Cerebellar cortex (tissue), 1 donor: ENCODE measurements around the gene SKP2.
"Not testable (repeated sequence)": the region's sequence is repeated elsewhere in the genome, so short reads cannot be mapped to it uniquely, and the experiment has no call there.

Source experiments
- DNase-seq: peaks from one replicate; pipeline ENCODE4 v3.0.0-alpha.2; 2015; ENCODE audit warnings: low spot score

SKP2 gene

GRCh38 chr5:36156619-36157018 lies 4.7 kb downstream of the SKP2 start:
- no peak for DNase-seq

GRCh38 chr5:36158144-36158543 lies 6.2 kb downstream of the SKP2 start:
- DNase-seq: no peak

- no peak for DNase-seq
These were observed 8.7 kb downstream of the SKP2 start for GRCh38 chr5:36160617-36161016.

- no peak for DNase-seq
These were observed 9.4 kb downstream of the SKP2 start for GRCh38 chr5:36161361-36161760.

- no peak for DNase-seq
These were observed 11.0 kb downstream of the SKP2 start for GRCh38 chr5:36162810-36163486.

- no peak for DNase-seq
These were observed 12.6 kb downstream of the SKP2 start for GRCh38 chr5:36164461-36164860.

GRCh38 chr5:36168737-36169136 lies 16.8 kb downstream of the SKP2 start:
- DNase-seq: no peak

GRCh38 chr5:36170832-36171424 lies 19.0 kb downstream of the SKP2 start:
- no peak for DNase-seq

GRCh38 chr5:36172599-36172998 lies 20.7 kb downstream of the SKP2 start:
- DNase-seq: no peak

GRCh38 chr5:36173426-36173825 lies 21.5 kb downstream of the SKP2 start:
- DNase-seq: no peak

- DNase-seq: no peak
These were observed 22.2 kb downstream of the SKP2 start for GRCh38 chr5:36174119-36174518.

GRCh38 chr5:36175043-36175442 lies 23.1 kb downstream of the SKP2 start:
- DNase-seq: no peak

- no peak for DNase-seq
These were observed 25.2 kb downstream of the SKP2 start for GRCh38 chr5:36177154-36177553.

GRCh38 chr5:36177715-36178523 lies 26.0 kb downstream of the SKP2 start:
- peak; percentile 59 for DNase-seq

- no peak for DNase-seq
These were observed 26.6 kb downstream of the SKP2 start for GRCh38 chr5:36178524-36178890.

- no peak for DNase-seq
These were observed 28.0 kb downstream of the SKP2 start for GRCh38 chr5:36179950-36180349.

- DNase-seq: no peak
These were observed 28.8 kb downstream of the SKP2 start for GRCh38 chr5:36180556-36181350.

GRCh38 chr5:36181774-36182173 lies 29.9 kb downstream of the SKP2 start:
- no peak for DNase-seq

GRCh38 chr5:36184408-36184807 lies 32.5 kb downstream of the SKP2 start:
- not testable (repeated sequence) for DNase-seq

- no peak for DNase-seq
These were observed 41.8 kb downstream of the SKP2 start for GRCh38 chr5:36193746-36194145.

- DNase-seq: no peak
These were observed 46.4 kb downstream of the SKP2 start for GRCh38 chr5:36198281-36198680.

- DNase-seq: not testable (repeated sequence)
These were observed 46.9 kb downstream of the SKP2 start for GRCh38 chr5:36198783-36199182.
